Coronary artery (tissue), 2 donors: ENCODE measurements around the gene NCKAP5.
A peak's percentile ranks its signal among the peaks of the same experiment; 100 is the strongest.

Experiments
- DNase-seq: peaks from one replicate; pipeline ENCODE4 v3.0.0-alpha.2; 2017; ENCODE audit warnings: low spot score
- H3K27ac ChIP-seq, 2 donors: fragments of 200-600 bp; sonication (generic); one replicate each; pipeline ENCODE4 v1.5.1; 2016 to 2019
- H3K4me3 ChIP-seq: fragments of 200-600 bp; sonication (generic); 2 replicates; pipeline ENCODE4 v1.5.1; 2016; ENCODE audit warnings: mild to moderate bottlenecking, moderate library complexity
- CTCF ChIP-seq: fragments of 200-600 bp; sonication (generic); IDR thresholded peaks from one replicate; pipeline ENCODE4 v1.5.1; 2019; ENCODE audit warnings: antibody characterized with exemption

Gene NCKAP5

GRCh38 chr2:133286326-133286922 is 281.8 kb downstream of the NCKAP5 start:
- Histone ChIP-seq H3K4me3 (no peak overlapping the region), H3K27ac (no peak overlapping the region)
- no peak for TF ChIP-seq CTCF
- DNase-seq, result no peak

GRCh38 chr2:133273031-133273430 is 295.2 kb downstream of the NCKAP5 start:
- DNase-seq, result no peak
- no peak for TF ChIP-seq CTCF
- Histone ChIP-seq H3K4me3 (no peak overlapping the region), H3K27ac (no peak overlapping the region)

- no peak for TF ChIP-seq CTCF
- no peak overlapping the region for H3K27ac ChIP-seq
- no peak for DNase-seq
- H3K4me3 ChIP-seq, result no peak overlapping the region
Measured at GRCh38 chr2:133271105-133271504, 297.2 kb downstream of the NCKAP5 start.

- Histone ChIP-seq H3K4me3 (no peak overlapping the region), H3K27ac (no peak overlapping the region)
- no peak for DNase-seq
- no peak for TF ChIP-seq CTCF
Measured at GRCh38 chr2:133270550-133270949, 297.7 kb downstream of the NCKAP5 start.

- DNase-seq, result no peak
- no peak for TF ChIP-seq CTCF
- Histone ChIP-seq H3K27ac (no peak overlapping the region), H3K4me3 (peak overlapping the region; percentile 61)
Measured at GRCh38 chr2:133266926-133267590, 301.2 kb downstream of the NCKAP5 start.

GRCh38 chr2:133266041-133266925 is 302.0 kb downstream of the NCKAP5 start:
- H3K4me3 ChIP-seq, result peak overlapping the region; percentile 61
- no peak overlapping the region for H3K27ac ChIP-seq
- DNase-seq, result no peak
- no peak for TF ChIP-seq CTCF
